GM12878 (cell line): ENCODE results near the gene CASP5. TPM values are rescaled to one million over a fixed set of nuclear protein-coding genes. Genes with fewer than 3 reads are reported as not detected.

Source experiments
- ATAC-seq: fragments of 200-7000 bp; cut with Tn5 transposase; 3 replicates; pipeline ENCODE4 v1.9.1; 2020; ENCODE audit warnings: mild to moderate bottlenecking, moderate library complexity
- BruUV-seq: library from RNA; stranded (reverse); fragments of 400-500 nt; replicated peaks from 2 replicates; lab custom pipeline; 2021; lab: Mats Ljungman, UMichigan
- CTCF ChIA-PET: fragments of 300-600 bp; sonication (Branson Sonifier 250); formaldehyde crosslinking; extraction: SDS; loops from one replicate; lab custom pipeline; 2021; ENCODE audit warnings: inconsistent platforms; lab: Yijun Ruan, JAX
- POLR2A ChIA-PET: fragments of 350-600 bp; formaldehyde crosslinking; extraction: SDS; loops from one replicate; lab custom pipeline; 2021; ENCODE audit warnings: inconsistent platforms; lab: Charles Lee
- RAD21 ChIA-PET: fragments of 300-600 bp; sonication (Branson Sonifier 250); formaldehyde crosslinking; loops from one replicate; lab custom pipeline; 2023; ENCODE audit warnings: antibody characterized with exemption; ENCODE audit not compliant: unreplicated experiment; lab: Charles Lee
- SMC1A ChIA-PET: fragments of 300-600 bp; sonication (Branson Sonifier 250); formaldehyde crosslinking; loops from one replicate; lab custom pipeline; 2023; ENCODE audit not compliant: unreplicated experiment, uncharacterized antibody; lab: Charles Lee
- DNase-seq: peaks from one replicate; pipeline ENCODE4 v3.0.0-alpha.2; 2011; ENCODE audit warnings: low read depth, low spot score
- FAIRE-seq: peaks from 3 replicates; lab custom pipeline; 2011; peaks lifted over from hg19 to GRCh38; lab: Jason Lieb, UNC
- H2AFZ ChIP-seq: 2 replicates; pipeline ENCODE4 v1.6.0; 2011; ENCODE audit warnings: low read depth, low read length, control low read depth; ENCODE audit not compliant: control insufficient read depth
- H3K27ac ChIP-seq: 2 replicates; pipeline ENCODE4 v1.5.1; 2011; ENCODE audit warnings: control low read depth; ENCODE audit not compliant: control insufficient read depth, insufficient read depth
- H3K27me3 ChIP-seq, 2 experiments: replicated peaks in 1 of 2; 2 replicates each; pipeline versions ENCODE4 v1.6.0 to v1.6.1; 2011; ENCODE audit warnings: low read length in 1 of 2; ENCODE audit not compliant: control insufficient read depth in 2 of 2, insufficient read depth in 2 of 2
- H3K36me3 ChIP-seq, 2 experiments: 2 replicates each; pipeline ENCODE4 v1.5.1; 2011; ENCODE audit warnings: low read length in 1 of 2; ENCODE audit not compliant: control insufficient read depth in 2 of 2, insufficient read depth in 2 of 2
- H3K4me1 ChIP-seq: 2 replicates; pipeline ENCODE4 v1.6.1; 2011; ENCODE audit warnings: mild to moderate bottlenecking, low read length, moderate library complexity, mixed read lengths; ENCODE audit not compliant: control insufficient read depth, insufficient read depth
- H3K4me2 ChIP-seq: 2 replicates; pipeline ENCODE4 v1.6.0; 2011; ENCODE audit warnings: control low read depth; ENCODE audit not compliant: control insufficient read depth, insufficient read depth
- H3K4me3 ChIP-seq: fragments of 200-600 bp; sonication (generic); 2 replicates; pipeline ENCODE4 v1.5.1; 2016
- H3K79me2 ChIP-seq: 2 replicates; pipeline ENCODE4 v1.6.0; 2011; ENCODE audit warnings: low read length; ENCODE audit not compliant: control insufficient read depth, insufficient read depth
- H3K9ac ChIP-seq: 2 replicates; pipeline ENCODE4 v1.8.0; 2011; ENCODE audit warnings: low read length, control low read depth, mixed read lengths; ENCODE audit not compliant: control insufficient read depth, insufficient read depth
- H3K9me3 ChIP-seq: replicated peaks from 3 replicates; pipeline ENCODE4 v1.5.1; 2011; ENCODE audit warnings: mild to moderate bottlenecking, low read length; ENCODE audit not compliant: control insufficient read depth, insufficient read depth
- H4K20me1 ChIP-seq: 2 replicates; pipeline ENCODE4 v1.6.0; 2011; ENCODE audit not compliant: control insufficient read depth, insufficient read depth
- ATF2 ChIP-seq: IDR thresholded peaks from 2 replicates; pipeline ENCODE4 v1.6.1; 2012; ENCODE audit warnings: low read length, inconsistent platforms
- BCL3 ChIP-seq: IDR thresholded peaks from 2 replicates; pipeline ENCODE4 v1.6.1; 2011; ENCODE audit warnings: borderline replicate concordance, low read depth, mild to moderate bottlenecking, moderate library complexity, low read length; ENCODE audit not compliant: insufficient read depth, poor library complexity, severe bottlenecking
- CHD4 ChIP-seq: fragments of 200-600 bp; sonication (generic); IDR thresholded peaks from 2 replicates; pipeline ENCODE4 v1.6.1; 2016; ENCODE audit warnings: mild to moderate bottlenecking
- NKRF ChIP-seq: fragments of 450-650 bp; conservative IDR thresholded peaks from 2 replicates; pipeline ENCODE4 v1.6.1; 2017; ENCODE audit warnings: mild to moderate bottlenecking, moderate library complexity
- STAT1 ChIP-seq: fragments of 450-650 bp; conservative IDR thresholded peaks from 2 replicates; pipeline ENCODE4 v1.6.1; 2014; ENCODE audit warnings: antibody characterized with exemption, mild to moderate bottlenecking
- USF1 ChIP-seq: IDR thresholded peaks from 2 replicates; pipeline ENCODE4 v1.6.1; 2011; ENCODE audit warnings: borderline replicate concordance, low read depth, mild to moderate bottlenecking, moderate library complexity, mixed read lengths, low read length; ENCODE audit not compliant: insufficient read depth; ENCODE audit errors: extremely low read length
- WRNIP1 ChIP-seq: IDR thresholded peaks from 2 replicates; pipeline ENCODE4 v1.6.1; 2011; ENCODE audit warnings: low read depth, low read length, improper control_type of control experiment, borderline replicate concordance
- ZBTB33 ChIP-seq: fragments of 450-650 bp; IDR thresholded peaks from 2 replicates; pipeline ENCODE4 v1.6.1; 2017; ENCODE audit warnings: mild to moderate bottlenecking
- ZNF687 ChIP-seq: fragments of 450-650 bp; IDR thresholded peaks from 2 replicates; pipeline ENCODE4 v1.6.1; 2017; ENCODE audit warnings: mild to moderate bottlenecking, moderate library complexity
- WGBS: methylation state at CpG from one replicate; pipeline ENCODE4 v1.1.6; 2016; ENCODE audit warnings: low lambda C conversion rate; ENCODE audit not compliant: insufficient replicate concordance, insufficient coverage; ENCODE audit errors: missing lambda C conversion rate; 5-methylcytosine and 5-hydroxymethylcytosine counted together
- in situ Hi-C: fragments of 300-500 bp; cut with MboI; formaldehyde crosslinking; loops from 9 replicates; pipeline ENCODE4 v1.14.3; 2018; ENCODE audit warnings: mixed read lengths
- intact Hi-C: fragments of 100-400 bp; cut with micrococcal nuclease; formaldehyde crosslinking; loops from one replicate; pipeline ENCODE4 v1.14.2; 2022; ENCODE audit not compliant: unreplicated experiment
- polyA plus RNA-seq, 11 experiments: library from polyadenylated mRNA; depleted of rRNA in 4 of 11; unstranded in 6 of 11; stranded (reverse) in 5 of 11; fragments of >200 nt; fragmentation: Nextera tagmentation in 4 of 11; fragmentation: Illumina TruSeq in 1 of 11; extraction: Ambion mirVana in 4 of 11; extraction: Trizol in 1 of 11; gene quantifications; 1 replicate in 1 of 11; 2 replicates in 10 of 11; pipeline versions ENCODE4 v1.2.1 to v1.2.3, GENCODE V29; 2011 to 2016; ENCODE audit warnings: inconsistent platforms in 2 of 11, missing spikeins in 2 of 11, low read depth in 1 of 11
- total RNA-seq, 4 experiments: library from RNA; depleted of rRNA in 3 of 4; stranded (reverse); fragments of >200 nt in 3 of 4; fragmentation: Illumina TruSeq in 1 of 4; extraction: Trizol in 1 of 4; gene quantifications; 2 replicates each; pipeline versions ENCODE4 v1.2.1 to v1.2.3, GENCODE V29; 2013 to 2021

Gene CASP5
- total and polyA plus RNA-seq, 10 of the 15 experiments (the other 5 are each of a cell fraction or from before 2014, with no cell fraction given) = not detected

GRCh38 chr11:105032495-105032894, 9.5 kb upstream of the CASP5 start:
- WGBS = 88% methylated on average over 2 of the region's 2 CpGs
- ATAC-seq (peak; percentile 60), DNase-seq (no peak), FAIRE-seq (no peak)
- ChIA-PET RAD21 (interaction anchor here (2.1 kb wide), 1 partner anchor 11 kb away, joined by 9 read pairs; no protein-coding TSS in a partner anchor), SMC1A (interaction anchor here (1.1 to 5.4 kb wide), 2 partner anchors 9 to 11 kb away, joined by 3 to 21 read pairs; no protein-coding TSS in a partner anchor)
- Histone ChIP-seq H3K36me3 (no peaks in the 10 kb centered on the region), H3K4me1 (0 out of 2 replicates have a peak, but pooled peaks cover 3% of the 10 kb centered on the region), H3K27ac (no peak overlapping the region), H3K9ac (no peak overlapping the region), H3K79me2 (no peaks in the 10 kb centered on the region; the same call in 1 of the 2 replicates), H3K9me3 (no peaks in the 10 kb centered on the region), H2AFZ (no peak overlapping the region), H3K4me3 (0 out of 2 replicates have a peak overlapping the region, but pooled peaks have one; percentile 58), H3K4me2 (no peak overlapping the region; the same call in 1 of the 2 replicates), H4K20me1 (no peaks in the 10 kb centered on the region), H3K27me3 (no peaks in the 10 kb centered on the region)
- BruUV-seq = no TSS peak
- intact Hi-C loops = no loop called here
- in situ Hi-C loops = no loop called here
- no peak for TF ChIP-seq USF1
- no peak for TF ChIP-seq ZNF687
- no peak for TF ChIP-seq WRNIP1
- TF ChIP-seq BCL3 = no peak
- TF ChIP-seq ZBTB33 = no peak
- no peak for TF ChIP-seq NKRF
- no peak for TF ChIP-seq STAT1
- TF ChIP-seq CHD4 = no peak
- TF ChIP-seq ATF2 = no peak
- TF ChIP-seq, all 136 proteins: peak for 0
- CTCF ChIA-PET = interaction anchor here (1.0 to 2.1 kb wide), 2 partner anchors 11 to 24 kb away, joined by 3 to 6 read pairs; no protein-coding TSS in a partner anchor
- POLR2A ChIA-PET = interaction anchor here (0.6 to 1.5 kb wide), 2 partner anchors 9 to 11 kb away, joined by 3 to 6 read pairs; no protein-coding TSS in a partner anchor
